Panc1 (cell line): ENCODE measurements around the gene PDZRN4. TPM values are rescaled to one million over a fixed set of nuclear protein-coding genes. Genes with fewer than 3 reads are reported as not detected.

Source experiments
- ATAC-seq: fragments of 200-7000 bp; cut with Tn5 transposase; 2 replicates; pipeline ENCODE4 v1.9.1; 2020; ENCODE audit warnings: mild to moderate bottlenecking, moderate library complexity
- BruUV-seq: library from RNA; stranded (reverse); fragments of 400-500 nt; replicated peaks from 2 replicates; lab custom pipeline; 2021; lab: Mats Ljungman, UMichigan
- CTCF ChIA-PET: fragments of 300-600 bp; sonication (Branson Sonifier 250); formaldehyde crosslinking; loops from one replicate; lab custom pipeline; 2022; ENCODE audit warnings: antibody characterized with exemption; lab: Charles Lee
- POLR2A ChIA-PET: fragments of 300-600 bp; sonication (Branson Sonifier 250); formaldehyde crosslinking; loops from one replicate; lab custom pipeline; 2022; ENCODE audit warnings: antibody characterized with exemption; lab: Charles Lee
- DNase-seq: peaks from one replicate; pipeline ENCODE4 v3.0.0-alpha.2; 2010; ENCODE audit warnings: low read depth, low spot score
- H3K27ac ChIP-seq: 2 replicates; pipeline ENCODE4 v1.5.1; 2011; ENCODE audit warnings: mild to moderate bottlenecking, low read length, inconsistent platforms
- H3K27me3 ChIP-seq: fragments of 200-500 bp; sonication (Bioruptor generic); 2 replicates; pipeline ENCODE4 v1.6.0; 2014; ENCODE audit warnings: low read length, inconsistent platforms; ENCODE audit not compliant: control insufficient read depth, insufficient read depth
- H3K36me3 ChIP-seq: fragments of 200-500 bp; sonication (Bioruptor generic); 2 replicates; pipeline ENCODE4 v1.5.1; 2014; ENCODE audit warnings: inconsistent platforms, mild to moderate bottlenecking, low read length, moderate library complexity; ENCODE audit not compliant: control insufficient read depth, insufficient read depth
- H3K4me1 ChIP-seq: 2 replicates; pipeline ENCODE4 v1.5.1; 2011; ENCODE audit warnings: inconsistent platforms, mild to moderate bottlenecking, low read length, moderate library complexity; ENCODE audit not compliant: control insufficient read depth, insufficient read depth
- H3K4me3 ChIP-seq, 2 experiments: 2 replicates each; pipeline ENCODE4 v1.5.1; 2011 to 2012; ENCODE audit warnings: low read depth in 2 of 2, low read length in 2 of 2, mild to moderate bottlenecking in 2 of 2, inconsistent platforms in 1 of 2, moderate library complexity in 1 of 2
- H3K9me3 ChIP-seq: fragments of 200-500 bp; sonication (Bioruptor generic); 2 replicates; pipeline ENCODE4 v1.5.1; 2014; ENCODE audit warnings: low read depth, mild to moderate bottlenecking, inconsistent platforms, low read length, moderate library complexity; ENCODE audit not compliant: control insufficient read depth, insufficient read depth
- CTCF ChIP-seq: fragments of 450-650 bp; IDR thresholded peaks from 2 replicates; pipeline ENCODE4 v1.5.1; 2017; ENCODE audit warnings: mild to moderate bottlenecking
- POLR2AphosphoS5 ChIP-seq: IDR thresholded peaks from 2 replicates; pipeline ENCODE4 v1.6.1; 2012; ENCODE audit warnings: mild to moderate bottlenecking, low read depth, low read length, moderate library complexity
- REST ChIP-seq, 2 experiments: IDR thresholded peaks; 2 replicates each; pipeline ENCODE4 v1.6.1; 2011 to 2012; ENCODE audit warnings: low read depth in 2 of 2, control low read depth in 1 of 2, low read length in 1 of 2, mild to moderate bottlenecking in 1 of 2, moderate library complexity in 1 of 2; ENCODE audit not compliant: insufficient read depth in 1 of 2
- SIN3A ChIP-seq: IDR thresholded peaks from 2 replicates; pipeline ENCODE4 v1.6.1; 2012; ENCODE audit warnings: low read depth, mild to moderate bottlenecking, low read length, moderate library complexity, borderline replicate concordance; ENCODE audit not compliant: insufficient read depth
- TCF7L2 ChIP-seq: IDR thresholded peaks from 2 replicates; pipeline ENCODE4 v1.6.1; 2011; ENCODE audit warnings: mild to moderate bottlenecking, low read depth, low read length, inconsistent platforms
- in situ Hi-C: cut with HindIII; loops from 2 replicates; pipeline ENCODE4 v1.10.0; 2016; ENCODE audit warnings: low sequenced_read_pairs, low pct_unique_long_range_greater_than_20kb
- intact Hi-C: fragments of 100-400 bp; cut with micrococcal nuclease; formaldehyde crosslinking; loops from one replicate; pipeline ENCODE4 v1.10.0; 2022; ENCODE audit not compliant: unreplicated experiment
- total RNA-seq: library from RNA; stranded (reverse); gene quantifications from one replicate; pipeline ENCODE4 v1.2.1, GENCODE V29; 2021; ENCODE audit not compliant: unreplicated experiment

The PDZRN4 gene
- total RNA-seq, 1 experiment from 2014 or later: not detected

GRCh38 chr12:41364211-41364610 is 176.1 kb downstream of the PDZRN4 start:
- intact Hi-C loops: no loop called here
- no peak for DNase-seq
- CTCF ChIA-PET: no interaction called here
- no peaks in the 10 kb centered on the region for H3K9me3 ChIP-seq
- H3K36me3 ChIP-seq: no peaks in the 10 kb centered on the region
- no TSS peak for BruUV-seq
- in situ Hi-C loops: no loop called here
- H3K4me1 ChIP-seq: no peaks in the 10 kb centered on the region
- H3K27ac ChIP-seq: no peak overlapping the region
- H3K27me3 ChIP-seq: no peaks in the 10 kb centered on the region
- no peak for ATAC-seq
- TF ChIP-seq TCF7L2 (no peak), POLR2AphosphoS5 (no peak), REST (IDR thresholded peaks at IDR 0.05; ENCODE audit: insufficient read depth in 1 of 2, low read depth in 2 of 2, low read length in 1 of 2) (no peak), CTCF (no peak), SIN3A (no peak)
- POLR2A ChIA-PET: no interaction called here
- H3K4me3 ChIP-seq: no peak overlapping the region

GRCh38 chr12:41365653-41366171 is 177.6 kb downstream of the PDZRN4 start:
- H3K27me3 ChIP-seq: no peaks in the 10 kb centered on the region
- POLR2A ChIA-PET: no interaction called here
- H3K9me3 ChIP-seq: no peaks in the 10 kb centered on the region
- no TSS peak for BruUV-seq
- no peak for DNase-seq
- in situ Hi-C loops (no loop called here), intact Hi-C loops (no loop called here)
- H3K4me1 ChIP-seq: no peaks in the 10 kb centered on the region
- TF ChIP-seq CTCF (no peak), POLR2AphosphoS5 (no peak), SIN3A (no peak), TCF7L2 (no peak), REST (IDR thresholded peaks at IDR 0.05; ENCODE audit: insufficient read depth in 1 of 2, low read depth in 2 of 2, low read length in 1 of 2) (no peak)
- H3K36me3 ChIP-seq: no peaks in the 10 kb centered on the region
- ATAC-seq: no peak
- H3K4me3 ChIP-seq: no peak overlapping the region
- H3K27ac ChIP-seq: no peak overlapping the region
- CTCF ChIA-PET: no interaction called here
